Glutamatergic neuron (in vitro differentiated cells): ENCODE measurements around the gene LZIC. TPM values are rescaled to one million over a fixed set of nuclear protein-coding genes. Genes with fewer than 3 reads are reported as not detected.

ENCODE experiments used
- DNase-seq: peaks from one replicate; pipeline ENCODE4 v3.0.0; 2022
- H3K27ac Mint-ChIP-seq: one replicate; pipeline ENCODE4 v1.8.0; 2020; ENCODE audit warnings: mild to moderate bottlenecking, mixed read lengths, inconsistent platforms; ENCODE audit not compliant: unreplicated experiment
- H3K27me3 Mint-ChIP-seq: one replicate; pipeline ENCODE4 v1.8.0; 2020; ENCODE audit warnings: mild to moderate bottlenecking, moderate library complexity, mixed read lengths, inconsistent platforms; ENCODE audit not compliant: unreplicated experiment
- H3K36me3 Mint-ChIP-seq: one replicate; pipeline ENCODE4 v1.8.0; 2020; ENCODE audit warnings: mild to moderate bottlenecking, mixed read lengths, inconsistent platforms; ENCODE audit not compliant: unreplicated experiment
- H3K4me1 Mint-ChIP-seq: one replicate; pipeline ENCODE4 v1.8.0; 2020; ENCODE audit warnings: mild to moderate bottlenecking, low read depth, mixed read lengths, inconsistent platforms; ENCODE audit not compliant: unreplicated experiment
- H3K4me3 Mint-ChIP-seq: one replicate; pipeline ENCODE4 v1.8.0; 2020; ENCODE audit warnings: mild to moderate bottlenecking, mixed read lengths, inconsistent platforms; ENCODE audit not compliant: unreplicated experiment
- H3K9me3 Mint-ChIP-seq: one replicate; pipeline ENCODE4 v1.8.0; 2020; ENCODE audit warnings: mild to moderate bottlenecking, moderate library complexity, mixed read lengths, inconsistent platforms; ENCODE audit not compliant: unreplicated experiment
- CTCF ChIP-seq: fragments of 200-600 bp; sonication (generic); IDR thresholded peaks from one replicate; pipeline ENCODE4 v1.5.0; 2021; ENCODE audit not compliant: partially characterized antibody, unreplicated experiment
- total RNA-seq: library from RNA; stranded (reverse); fragmentation: NEBNext Ultra II Directional; extraction: Animal tissue kit (Norgen Biotek cat#: 25700); gene quantifications from one replicate; pipeline ENCODE4 v1.2.1, GENCODE V29; 2021; ENCODE audit not compliant: unreplicated experiment

LZIC gene
- total RNA-seq, 1 donor from 2014 or later, result 34.3 TPM

DNA sequence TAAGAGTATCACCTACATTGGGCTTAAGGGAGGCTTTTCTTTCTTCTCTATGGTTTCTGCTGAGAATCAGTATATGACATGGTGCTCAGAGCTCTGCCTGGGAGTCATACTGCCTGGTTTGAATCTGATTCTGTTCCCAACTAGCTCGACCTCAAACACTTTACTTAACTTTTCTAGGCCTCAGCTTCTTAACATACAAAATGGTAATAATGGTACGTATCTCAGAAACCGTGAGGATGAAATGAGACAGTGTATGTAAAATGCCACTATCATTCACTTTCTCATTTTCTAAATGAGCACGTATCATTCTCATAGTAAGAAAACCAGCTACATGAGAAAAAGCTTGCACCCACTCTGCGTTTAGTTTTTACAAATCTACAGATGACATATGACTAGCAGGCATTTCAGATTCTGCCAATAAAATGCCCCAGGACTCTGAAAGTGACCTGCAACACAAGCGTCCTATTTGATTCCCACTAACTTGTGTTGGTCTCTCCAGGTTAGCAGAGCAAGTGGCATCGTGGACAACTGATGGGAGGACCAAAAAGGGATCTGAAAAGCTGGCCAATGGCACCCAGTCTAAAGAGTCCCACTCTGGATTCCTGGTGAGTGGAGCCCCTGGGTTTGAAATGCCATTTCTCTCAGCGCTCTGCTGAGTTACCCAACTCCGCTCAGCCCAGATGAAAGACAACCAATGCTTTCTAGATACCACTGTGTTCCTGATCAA, 39.2 kb downstream of the LZIC start:
- no peak for TF ChIP-seq CTCF
- no peak overlapping the region for H3K27ac Mint-ChIP-seq
- no peak overlapping the region for H3K4me3 Mint-ChIP-seq
- no peaks in the 10 kb centered on the region for H3K9me3 Mint-ChIP-seq
- peaks cover 5% of the 10 kb centered on the region for H3K4me1 Mint-ChIP-seq
- DNase-seq, result no peak
- H3K36me3 Mint-ChIP-seq, result no peaks in the 10 kb centered on the region
- H3K27me3 Mint-ChIP-seq, result peaks cover 6% of the 10 kb centered on the region

- H3K9me3 Mint-ChIP-seq, result no peaks in the 10 kb centered on the region
- no peak overlapping the region for H3K4me3 Mint-ChIP-seq
- H3K4me1 Mint-ChIP-seq, result no peaks in the 10 kb centered on the region
- H3K27ac Mint-ChIP-seq, result no peak overlapping the region
- TF ChIP-seq CTCF, result no peak
- no peak for DNase-seq
- no peaks in the 10 kb centered on the region for H3K36me3 Mint-ChIP-seq
- H3K27me3 Mint-ChIP-seq, result no peaks in the 10 kb centered on the region
Measured at GRCh38 chr1:9902060-9902452, 41.1 kb downstream of the LZIC start.

DNA sequence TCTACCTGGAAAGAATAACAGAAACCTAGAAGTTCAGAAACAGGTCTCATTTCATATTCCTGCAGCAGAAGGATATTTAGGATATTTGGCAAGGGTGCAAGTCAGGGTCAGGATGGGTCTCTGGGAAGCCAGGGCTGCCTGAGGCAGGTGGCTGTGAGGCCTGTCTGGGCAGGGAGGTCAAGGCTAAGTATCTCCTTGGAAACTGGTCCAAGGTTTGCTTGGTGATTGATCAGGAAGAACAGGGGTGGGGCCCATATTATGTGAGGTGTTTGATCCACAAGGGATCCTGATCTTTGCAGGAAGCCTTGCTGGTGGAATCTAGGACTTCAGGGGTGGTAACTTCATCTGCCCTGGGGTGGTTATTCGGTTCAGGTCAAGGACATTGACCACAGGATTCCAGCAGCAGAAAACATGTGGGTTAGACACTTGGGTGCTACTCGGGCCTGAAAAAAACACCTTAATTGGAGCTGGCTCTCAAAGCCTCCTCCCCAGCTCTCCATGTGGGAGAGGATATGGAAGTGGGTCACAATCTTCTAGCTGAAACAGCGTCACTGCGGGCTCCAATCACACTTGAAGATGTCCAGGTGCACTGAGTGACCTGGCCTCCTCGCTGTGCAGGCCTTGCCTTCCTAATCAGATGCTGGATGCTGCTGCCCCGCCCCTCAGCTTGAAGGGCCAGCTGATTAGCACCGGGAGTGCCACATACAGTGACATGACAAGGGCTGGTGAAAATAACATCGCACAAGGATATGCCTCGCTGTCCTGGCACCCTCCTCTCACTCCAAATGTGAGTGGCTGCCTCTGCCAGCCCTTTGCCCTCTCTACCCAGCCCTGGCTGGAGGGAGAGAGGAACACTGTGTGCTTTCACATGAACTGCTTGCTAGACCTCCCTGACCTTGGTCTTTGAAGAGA, 41.8 kb downstream of the LZIC start:
- H3K27me3 Mint-ChIP-seq, result no peaks in the 10 kb centered on the region
- H3K36me3 Mint-ChIP-seq, result no peaks in the 10 kb centered on the region
- no peaks in the 10 kb centered on the region for H3K9me3 Mint-ChIP-seq
- H3K4me1 Mint-ChIP-seq, result no peaks in the 10 kb centered on the region
- no peak for DNase-seq
- H3K4me3 Mint-ChIP-seq, result no peak overlapping the region
- no peak overlapping the region for H3K27ac Mint-ChIP-seq
- TF ChIP-seq CTCF, result no peak

- Mint-ChIP-seq H3K27me3 (no peaks in the 10 kb centered on the region), H3K9me3 (no peaks in the 10 kb centered on the region), H3K4me3 (no peak overlapping the region), H3K36me3 (no peaks in the 10 kb centered on the region), H3K27ac (no peak overlapping the region), H3K4me1 (no peaks in the 10 kb centered on the region)
- TF ChIP-seq CTCF, result no peak
- no peak for DNase-seq
Measured at GRCh38 chr1:9900142-9901043, 42.8 kb downstream of the LZIC start.
